Choroid plexus epithelial cell (primary cell): ENCODE measurements around the gene RGS1.
"Not testable (repeated sequence)": the region's sequence is repeated elsewhere in the genome, so short reads cannot be mapped to it uniquely, and the experiment has no call there.

ENCODE experiments used
- DNase-seq: peaks from one replicate; pipeline ENCODE4 v3.0.0-alpha.2; 2010; ENCODE audit warnings: low read depth
- H3K4me3 ChIP-seq: 2 replicates; pipeline ENCODE4 v1.5.1; 2011; ENCODE audit warnings: low read depth, mild to moderate bottlenecking, control low read depth, low read length, moderate library complexity
- TF ChIP-seq, protein P1 (sequence below): conservative IDR thresholded peaks from 2 replicates; pipeline ENCODE4 v1.5.1; 2011; ENCODE audit warnings: low read depth, mild to moderate bottlenecking, control low read depth, inconsistent platforms, low read length, moderate library complexity

RGS1 gene

DNA sequence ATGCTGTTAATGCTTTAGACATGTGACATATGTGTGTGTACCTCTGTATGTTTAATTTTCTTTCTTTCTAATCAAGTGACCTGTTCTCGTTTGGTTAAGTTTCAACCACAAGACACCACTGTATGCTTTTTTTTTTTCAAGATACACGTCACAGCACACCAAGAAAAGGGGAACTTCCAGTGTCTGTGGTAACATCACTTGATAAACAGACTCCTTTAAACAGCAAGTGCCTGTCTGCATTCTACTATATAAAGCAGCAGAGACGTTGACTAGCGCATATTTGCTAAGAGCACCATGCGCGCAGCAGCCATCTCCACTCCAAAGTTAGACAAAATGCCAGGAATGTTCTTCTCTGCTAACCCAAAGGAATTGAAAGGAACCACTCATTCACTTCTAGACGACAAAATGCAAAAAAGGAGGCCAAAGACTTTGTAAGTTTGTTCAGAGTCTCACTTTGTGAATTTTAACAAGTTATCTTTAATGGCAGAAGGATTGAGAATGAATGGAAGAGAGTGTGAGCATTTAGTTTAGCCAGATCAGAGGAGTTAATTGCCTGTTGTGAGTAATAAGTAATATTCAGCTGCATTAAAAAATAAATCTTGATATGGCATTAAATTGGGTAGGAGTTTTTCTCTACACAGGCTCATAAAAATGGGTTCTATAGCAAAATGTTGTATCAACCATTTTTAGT is at the start of gene RGS1:
RGS1 (plus strand) TSS at position 275 of the 691 bp plus-strand sequence; CDS start at position 295, 20 bp downstream.
- TF ChIP-seq, protein P1, sequence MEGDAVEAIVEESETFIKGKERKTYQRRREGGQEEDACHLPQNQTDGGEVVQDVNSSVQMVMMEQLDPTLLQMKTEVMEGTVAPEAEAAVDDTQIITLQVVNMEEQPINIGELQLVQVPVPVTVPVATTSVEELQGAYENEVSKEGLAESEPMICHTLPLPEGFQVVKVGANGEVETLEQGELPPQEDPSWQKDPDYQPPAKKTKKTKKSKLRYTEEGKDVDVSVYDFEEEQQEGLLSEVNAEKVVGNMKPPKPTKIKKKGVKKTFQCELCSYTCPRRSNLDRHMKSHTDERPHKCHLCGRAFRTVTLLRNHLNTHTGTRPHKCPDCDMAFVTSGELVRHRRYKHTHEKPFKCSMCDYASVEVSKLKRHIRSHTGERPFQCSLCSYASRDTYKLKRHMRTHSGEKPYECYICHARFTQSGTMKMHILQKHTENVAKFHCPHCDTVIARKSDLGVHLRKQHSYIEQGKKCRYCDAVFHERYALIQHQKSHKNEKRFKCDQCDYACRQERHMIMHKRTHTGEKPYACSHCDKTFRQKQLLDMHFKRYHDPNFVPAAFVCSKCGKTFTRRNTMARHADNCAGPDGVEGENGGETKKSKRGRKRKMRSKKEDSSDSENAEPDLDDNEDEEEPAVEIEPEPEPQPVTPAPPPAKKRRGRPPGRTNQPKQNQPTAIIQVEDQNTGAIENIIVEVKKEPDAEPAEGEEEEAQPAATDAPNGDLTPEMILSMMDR = no peak
- peak; percentile 33 for DNase-seq
- H3K4me3 ChIP-seq = no peak within 1 kb of the TSS

DNA sequence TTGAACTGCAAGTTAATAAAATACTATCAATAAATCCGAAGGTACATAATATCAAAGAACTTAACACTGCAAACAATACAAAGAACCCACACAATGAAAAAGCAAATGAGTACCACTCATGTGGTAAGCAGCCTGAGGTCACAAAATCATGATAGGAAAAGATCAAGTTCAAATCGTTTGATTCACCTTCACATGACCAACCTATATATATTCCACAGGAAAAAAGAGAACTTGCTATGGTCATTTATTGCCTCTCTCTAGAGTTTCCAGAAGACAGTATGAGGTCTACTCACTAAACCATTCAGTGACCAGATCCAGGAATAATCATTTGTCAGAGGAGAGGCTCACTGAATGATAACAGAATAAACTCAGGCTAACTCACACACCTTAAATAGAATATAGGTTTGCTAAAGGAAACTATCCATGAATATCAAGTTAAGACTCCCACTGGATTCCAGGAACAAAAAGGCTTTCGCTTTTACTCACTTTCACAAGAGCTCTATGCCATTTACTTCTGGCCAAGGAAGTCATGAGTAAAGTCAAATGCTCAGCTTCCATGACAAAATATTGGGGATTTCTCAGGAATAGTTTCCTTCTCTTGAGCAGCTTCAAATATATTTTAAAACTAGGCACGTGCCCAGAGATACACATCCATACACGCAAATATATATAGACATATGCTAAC is 48.3 kb upstream of the RGS1 start:
- TF ChIP-seq, protein P1 = no peak
- DNase-seq = no peak
- no peak overlapping the region for H3K4me3 ChIP-seq

DNA sequence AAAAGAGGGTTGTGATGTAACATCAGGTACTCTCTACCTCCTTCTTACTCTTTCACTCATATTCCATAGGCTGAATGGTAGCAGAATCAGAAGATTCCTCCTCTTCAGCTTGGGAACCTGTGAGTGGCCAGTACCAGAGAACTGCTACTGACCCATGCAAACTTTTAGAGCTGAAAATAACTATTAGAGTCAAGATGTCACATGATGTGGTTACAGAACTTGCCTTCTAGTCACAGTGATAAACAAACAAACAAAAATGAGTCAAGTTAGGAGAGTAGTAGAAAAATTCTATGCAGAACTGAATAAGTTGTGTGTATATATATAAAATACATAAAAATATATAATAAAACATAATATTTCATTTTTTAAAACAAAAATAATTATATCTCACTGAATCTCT is 47.6 kb upstream of the RGS1 start:
- H3K4me3 ChIP-seq = no peak overlapping the region
- TF ChIP-seq, protein P1 = no peak
- no peak for DNase-seq

- no peak overlapping the region for H3K4me3 ChIP-seq
- TF ChIP-seq, protein P1 = no peak
- no peak for DNase-seq
Measured at GRCh38 chr1:192529031-192529755, 46.4 kb upstream of the RGS1 start.

GRCh38 chr1:192529811-192530210 is 45.8 kb upstream of the RGS1 start:
- TF ChIP-seq, protein P1 = no peak

GRCh38 chr1:192530254-192530653 is 45.3 kb upstream of the RGS1 start:
- TF ChIP-seq, protein P1 = no peak
- peak; percentile 58 for DNase-seq
- H3K4me3 ChIP-seq = no peak overlapping the region

More at GRCh38 chr1:192529811-192530210, 45.8 kb upstream of the RGS1 start:
- no peak overlapping the region for H3K4me3 ChIP-seq
- DNase-seq = no peak

DNA sequence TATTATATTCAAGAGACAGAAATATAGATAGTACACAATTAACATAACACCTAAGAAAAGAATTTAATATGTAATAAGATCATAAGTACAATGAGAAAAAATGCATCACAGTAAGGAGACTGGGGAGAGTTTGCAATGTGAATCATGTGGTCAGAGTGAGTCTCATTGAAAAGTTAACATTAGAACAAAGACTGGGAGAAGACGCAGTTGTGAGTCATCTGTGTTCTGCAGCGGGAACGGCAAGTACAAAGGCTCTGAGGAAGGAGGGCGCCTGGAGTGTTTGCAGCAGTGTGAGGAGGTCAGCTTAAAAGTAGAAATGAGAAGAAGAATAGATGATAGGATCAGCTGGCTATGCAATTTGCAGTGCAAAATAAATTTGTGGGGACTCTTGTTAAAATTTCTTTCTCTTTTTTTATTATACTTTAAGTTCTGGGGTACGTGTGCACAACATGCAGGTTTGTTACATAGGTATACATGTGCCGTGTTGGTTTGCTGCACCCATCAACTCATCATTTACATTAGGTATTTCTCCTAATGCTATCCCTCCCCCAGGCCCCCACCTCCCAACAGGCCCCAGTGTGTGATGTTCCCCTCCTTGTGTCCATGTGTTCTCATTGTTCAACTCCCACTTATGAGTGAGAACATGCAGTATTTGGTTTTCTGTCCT is 44.4 kb upstream of the RGS1 start:
- H3K4me3 ChIP-seq = not testable (repeated sequence)
- peak; percentile 97 for DNase-seq
